Panc1 (cell line): ENCODE measurements around the gene NTRK1.

ENCODE experiments used
- CTCF ChIP-seq: fragments of 450-650 bp; IDR thresholded peaks from 2 replicates; pipeline ENCODE4 v1.5.1; 2017; ENCODE audit warnings: mild to moderate bottlenecking
- POLR2AphosphoS5 ChIP-seq: IDR thresholded peaks from 2 replicates; pipeline ENCODE4 v1.6.1; 2012; ENCODE audit warnings: mild to moderate bottlenecking, low read depth, low read length, moderate library complexity
- REST ChIP-seq, 2 experiments: IDR thresholded peaks; 2 replicates each; pipeline ENCODE4 v1.6.1; 2011 to 2012; ENCODE audit warnings: low read depth in 2 of 2, control low read depth in 1 of 2, low read length in 1 of 2, mild to moderate bottlenecking in 1 of 2, moderate library complexity in 1 of 2; ENCODE audit not compliant: insufficient read depth in 1 of 2

DNA sequence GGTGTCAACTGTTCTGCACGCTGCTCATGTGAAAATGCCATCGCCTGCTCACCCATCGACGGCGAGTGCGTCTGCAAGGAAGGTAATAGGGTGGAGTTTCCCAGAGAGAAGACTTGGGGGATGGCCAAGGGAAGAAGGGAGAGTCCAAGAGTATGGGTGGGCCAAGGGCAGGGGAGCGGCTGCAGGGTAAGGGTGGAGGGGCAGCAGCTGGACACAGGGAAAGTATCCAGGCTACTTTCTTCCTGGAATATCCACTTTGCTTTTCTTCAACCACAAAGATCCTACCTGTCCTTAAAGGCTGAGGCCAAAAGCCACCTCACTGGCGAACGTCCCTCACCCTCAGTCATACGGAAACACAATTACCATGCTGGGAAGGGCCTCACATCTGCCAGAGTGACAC, 48.3 kb downstream of the NTRK1 start:
- no peak for TF ChIP-seq REST (IDR thresholded peaks at IDR 0.05; ENCODE audit: insufficient read depth in 1 of 2, low read depth in 2 of 2, low read length in 1 of 2)
- no peak for TF ChIP-seq CTCF
- TF ChIP-seq POLR2AphosphoS5: no peak
